ENCODE data around the gene MTERF4.
A peak's percentile ranks its signal among the peaks of the same experiment; 100 is the strongest.

GRCh38 chr2:241102239-241102803 is at the start of gene MTERF4:
- TF ChIP-seq CTCF (IDR thresholded peaks at IDR 0.05), result peak in 1 of 4 experiments; percentile 18
- TF ChIP-seq POLR2A (IDR thresholded peaks at IDR 0.05), result peak; percentile 69
- TF ChIP-seq POLR2AphosphoS5 (IDR thresholded peaks at IDR 0.05), result peak; percentile 95

Data from prostate gland (tissue), 2 donors.